Naive B cell (primary cell): ENCODE data around the gene PLCH2. TPM values are rescaled to one million over a fixed set of nuclear protein-coding genes. Genes with fewer than 3 reads are reported as not detected.

Experiments used
- ATAC-seq, 2 donors: fragments of 150-1000 bp; cut with Tn5 transposase; 2 replicates each; pipeline ENCODE4 v1.10.0; 2021; ENCODE audit warnings: low read depth in 2 of 2, mild to moderate bottlenecking in 2 of 2, moderate library complexity in 2 of 2
- DNase-seq: peaks from one replicate; pipeline ENCODE4 v3.0.0; 2022
- H3K27ac Mint-ChIP-seq, 6 donors: one replicate each; pipeline ENCODE4 v1.8.0; 2020 to 2022; ENCODE audit warnings: mild to moderate bottlenecking in 6 of 6, mixed read lengths in 6 of 6, moderate library complexity in 5 of 6, inconsistent platforms in 2 of 6
- H3K27me3 Mint-ChIP-seq, 3 donors: one replicate each; pipeline ENCODE4 v1.8.0; 2021 to 2022; ENCODE audit warnings: mixed read lengths in 3 of 3, mild to moderate bottlenecking in 1 of 3
- H3K36me3 Mint-ChIP-seq, 2 donors: one replicate each; pipeline ENCODE4 v1.8.0; 2020 to 2022; ENCODE audit warnings: mixed read lengths in 2 of 2, inconsistent platforms in 1 of 2, mild to moderate bottlenecking in 1 of 2
- H3K4me1 Mint-ChIP-seq, 3 donors: one replicate each; pipeline ENCODE4 v1.8.0; 2020 to 2022; ENCODE audit warnings: mixed read lengths in 3 of 3, inconsistent platforms in 1 of 3, mild to moderate bottlenecking in 1 of 3, moderate library complexity in 1 of 3
- H3K4me3 Mint-ChIP-seq, 8 donors: one replicate each; pipeline ENCODE4 v1.8.0; 2020 to 2022; ENCODE audit warnings: mild to moderate bottlenecking in 8 of 8, mixed read lengths in 8 of 8, moderate library complexity in 8 of 8, inconsistent platforms in 2 of 8
- H3K9me3 Mint-ChIP-seq, 7 donors: one replicate each; pipeline ENCODE4 v1.8.0; 2020 to 2022; ENCODE audit warnings: mixed read lengths in 7 of 7, mild to moderate bottlenecking in 5 of 7, inconsistent platforms in 2 of 7, moderate library complexity in 1 of 7
- polyA plus RNA-seq, 6 donors: library from polyadenylated mRNA; unstranded; fragments of 300-500 nt; fragmentation: Illumina TruSeq; gene quantifications; one replicate each; pipeline ENCODE4 v1.2.3, GENCODE V29; 2021; ENCODE audit warnings: low read depth in 6 of 6

Gene PLCH2
- polyA plus RNA-seq, 6 donors from 2014 or later = 0.94 to 2.5 (median 1.6) TPM

DNA sequence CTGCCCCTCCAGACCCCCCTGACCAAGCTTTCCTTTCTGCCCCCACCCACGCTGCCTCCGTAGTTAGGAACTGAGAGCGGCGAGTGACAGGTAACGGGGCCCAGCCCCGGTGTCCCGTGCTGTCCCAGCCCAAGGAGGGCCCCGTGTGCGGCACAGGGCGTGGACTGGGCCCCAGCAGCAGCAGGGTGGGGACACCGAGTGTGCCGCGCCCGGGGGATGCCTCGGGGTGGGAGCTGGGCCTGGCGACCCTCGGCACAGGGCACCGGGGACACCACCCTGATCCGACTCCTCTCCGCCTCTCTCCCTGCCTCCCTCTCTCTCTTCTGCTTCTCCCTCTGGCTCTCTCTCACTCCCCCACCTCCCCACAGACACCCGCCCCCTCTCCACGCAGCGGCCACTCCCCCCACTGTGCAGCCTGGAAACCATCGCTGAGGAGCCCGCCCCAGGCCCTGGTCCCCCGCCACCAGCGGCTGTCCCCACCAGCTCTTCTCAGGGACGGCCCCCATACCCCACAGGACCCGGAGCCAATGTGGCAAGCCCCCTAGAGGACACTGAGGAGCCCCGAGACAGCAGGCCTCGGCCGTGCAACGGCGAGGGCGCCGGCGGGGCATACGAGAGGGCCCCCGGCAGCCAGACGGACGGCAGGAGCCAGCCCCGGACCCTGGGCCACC lies 27.6 kb downstream of the PLCH2 start:
- ATAC-seq (no peak), DNase-seq (no peak)
- H3K36me3 Mint-ChIP-seq = no peaks in the 10 kb centered on the region
- no peak overlapping the region for H3K27ac Mint-ChIP-seq
- no peak overlapping the region for H3K4me3 Mint-ChIP-seq
- H3K9me3 Mint-ChIP-seq = no peaks in the 10 kb centered on the region
- no peaks in the 10 kb centered on the region for H3K27me3 Mint-ChIP-seq
- H3K4me1 Mint-ChIP-seq = peaks cover 11 to 26% (median 18%) of the 10 kb centered on the region in 3 donors

GRCh38 chr1:2504225-2504948 lies 28.3 kb downstream of the PLCH2 start:
- Mint-ChIP-seq H3K27me3 (no peaks in the 10 kb centered on the region), H3K4me3 (no peak overlapping the region), H3K4me1 (peaks cover 7 to 21% (median 14%) of the 10 kb centered on the region in 3 donors), H3K9me3 (no peaks in the 10 kb centered on the region), H3K36me3 (no peaks in the 10 kb centered on the region), H3K27ac (no peak overlapping the region)
- no peak for ATAC-seq
- no peak for DNase-seq

GRCh38 chr1:2504949-2505272 lies 28.8 kb downstream of the PLCH2 start:
- ATAC-seq = no peak
- Mint-ChIP-seq H3K36me3 (no peaks in the 10 kb centered on the region), H3K4me3 (no peak overlapping the region), H3K9me3 (no peaks in the 10 kb centered on the region), H3K27ac (no peak overlapping the region), H3K4me1 (peaks cover 6 to 18% (median 9%) of the 10 kb centered on the region in 3 donors), H3K27me3 (no peaks in the 10 kb centered on the region)
- no peak for DNase-seq

DNA sequence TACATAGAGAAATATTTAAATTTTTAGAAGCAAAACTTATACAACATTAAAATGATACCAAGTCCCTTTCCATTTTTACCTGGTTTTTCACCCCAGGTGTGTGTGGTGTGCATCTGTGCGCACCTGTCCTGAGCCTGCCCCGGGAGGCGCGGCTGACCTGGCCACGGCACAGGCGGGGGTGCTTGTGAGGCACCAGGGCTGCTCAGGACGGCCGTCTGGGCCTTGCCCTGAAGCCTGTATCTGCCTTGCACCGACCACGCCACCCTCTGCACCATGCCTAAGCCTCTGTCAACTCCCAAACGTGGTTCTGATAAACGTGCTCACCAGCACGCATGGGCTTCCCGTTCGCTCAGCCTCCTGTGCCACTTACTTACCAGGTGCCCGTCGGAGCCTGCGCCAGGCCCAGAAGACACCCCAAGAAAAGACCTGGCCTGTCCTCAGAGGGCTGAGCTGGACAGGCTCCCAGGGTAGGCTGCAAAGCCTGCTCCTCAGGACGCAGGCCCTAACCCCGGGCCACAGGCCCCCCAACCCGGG lies 29.4 kb downstream of the PLCH2 start:
- Mint-ChIP-seq H3K36me3 (no peaks in the 10 kb centered on the region), H3K4me1 (peaks cover under 1 to 12% (median 4%) of the 10 kb centered on the region in 3 donors), H3K9me3 (no peaks in the 10 kb centered on the region), H3K27me3 (no peaks in the 10 kb centered on the region), H3K27ac (peak overlapping the region in 2 of 6 donors; percentile 24 to 52), H3K4me3 (no peak overlapping the region)
- ATAC-seq (no peak), DNase-seq (no peak)

- DNase-seq (no peak), ATAC-seq (no peak)
- no peak overlapping the region for H3K4me3 Mint-ChIP-seq
- no peak overlapping the region for H3K27ac Mint-ChIP-seq
- no peaks in the 10 kb centered on the region for H3K36me3 Mint-ChIP-seq
- H3K27me3 Mint-ChIP-seq = no peaks in the 10 kb centered on the region
- H3K9me3 Mint-ChIP-seq = no peaks in the 10 kb centered on the region
- peaks cover 0 to 6% (median 0%) of the 10 kb centered on the region in 3 donors for H3K4me1 Mint-ChIP-seq
Observed at GRCh38 chr1:2506007-2506860, 30.1 kb downstream of the PLCH2 start.

DNA sequence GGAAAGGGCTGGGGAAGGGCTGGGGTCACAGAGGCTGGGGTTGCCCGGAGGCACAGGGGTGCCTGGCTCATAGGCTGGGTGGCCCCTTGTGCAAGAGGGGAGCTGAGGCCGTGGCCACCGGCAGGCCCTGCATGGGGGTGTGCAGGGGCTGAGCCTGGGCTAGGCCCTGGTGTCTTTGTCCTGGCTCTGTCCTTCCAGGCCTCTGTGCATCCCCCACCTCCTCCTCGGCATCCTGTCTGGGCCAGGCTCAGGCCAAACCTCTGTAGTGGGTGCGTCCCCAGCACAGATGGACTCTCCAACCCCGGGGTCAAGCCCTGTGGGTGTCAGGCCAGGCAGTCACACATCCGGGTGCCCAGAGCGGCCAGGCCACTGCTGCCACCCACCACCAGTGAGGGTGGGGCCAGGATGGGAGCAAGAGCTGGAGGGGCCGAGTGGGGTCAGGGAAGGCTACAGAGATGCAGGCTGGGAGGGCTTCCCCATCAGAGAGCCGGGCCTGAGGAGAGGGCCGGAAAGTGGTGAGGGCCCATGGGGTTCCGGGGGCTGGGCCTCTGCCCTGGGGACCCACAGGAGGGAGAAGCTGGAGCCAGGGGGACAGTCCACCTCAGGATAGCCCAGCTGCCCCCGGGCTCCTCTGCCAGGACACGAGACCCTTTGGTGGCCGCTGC lies 30.9 kb downstream of the PLCH2 start:
- H3K4me3 Mint-ChIP-seq = no peak overlapping the region

GRCh38 chr1:2507744-2508155 lies 31.7 kb downstream of the PLCH2 start:
- H3K27me3 Mint-ChIP-seq = no peaks in the 10 kb centered on the region
- H3K4me1 Mint-ChIP-seq = peaks cover 0 to 5% (median 0%) of the 10 kb centered on the region in 3 donors
- H3K36me3 Mint-ChIP-seq = no peaks in the 10 kb centered on the region
- no peak for ATAC-seq
- no peak for DNase-seq
- no peak overlapping the region for H3K4me3 Mint-ChIP-seq
- H3K9me3 Mint-ChIP-seq = no peaks in the 10 kb centered on the region
- H3K27ac Mint-ChIP-seq = no peak overlapping the region

More for the DNA sequence above, 30.9 kb downstream of the PLCH2 start:
- H3K27me3 Mint-ChIP-seq = no peaks in the 10 kb centered on the region
- H3K4me1 Mint-ChIP-seq = peaks cover 0 to 5% (median 0%) of the 10 kb centered on the region in 3 donors
- H3K27ac Mint-ChIP-seq = no peak overlapping the region
- no peaks in the 10 kb centered on the region for H3K9me3 Mint-ChIP-seq
- ATAC-seq (no peak), DNase-seq (no peak)
- no peaks in the 10 kb centered on the region for H3K36me3 Mint-ChIP-seq

GRCh38 chr1:2508180-2508579 lies 32.1 kb downstream of the PLCH2 start:
- no peak for DNase-seq
- H3K4me3 Mint-ChIP-seq = no peak overlapping the region
- no peaks in the 10 kb centered on the region for H3K27me3 Mint-ChIP-seq
- no peaks in the 10 kb centered on the region for H3K9me3 Mint-ChIP-seq
- no peak for ATAC-seq
- H3K36me3 Mint-ChIP-seq = no peaks in the 10 kb centered on the region
- H3K4me1 Mint-ChIP-seq = peaks cover 0 to 5% (median 0%) of the 10 kb centered on the region in 3 donors
- H3K27ac Mint-ChIP-seq = no peak overlapping the region

- H3K27me3 Mint-ChIP-seq = no peaks in the 10 kb centered on the region
Observed at GRCh38 chr1:2508751-2509150, 32.7 kb downstream of the PLCH2 start.

DNA sequence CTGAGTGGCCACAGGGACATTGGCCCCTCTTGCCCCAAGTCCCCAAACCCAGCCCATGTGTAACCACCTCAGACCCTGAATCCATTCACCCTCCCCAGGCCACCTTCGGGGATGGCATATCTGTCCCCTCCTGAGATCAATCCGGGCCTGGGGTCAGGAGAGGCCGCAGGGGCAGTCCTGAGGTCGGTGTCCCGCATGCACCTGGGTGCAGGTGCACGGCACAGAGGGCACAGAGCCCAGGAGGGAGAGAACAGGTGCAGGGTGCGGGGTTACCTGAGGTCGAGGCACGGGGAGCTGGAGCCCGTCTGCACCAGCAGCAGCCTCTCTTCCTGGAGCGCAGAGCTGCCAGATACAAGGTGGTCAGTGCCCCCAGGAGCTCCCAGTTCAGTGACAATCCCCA lies 33.5 kb downstream of the PLCH2 start:
- Mint-ChIP-seq H3K4me3 (no peak overlapping the region), H3K27ac (no peak overlapping the region), H3K27me3 (no peaks in the 10 kb centered on the region), H3K4me1 (no peaks in the 10 kb centered on the region), H3K9me3 (no peaks in the 10 kb centered on the region), H3K36me3 (no peaks in the 10 kb centered on the region)
- DNase-seq = no peak
- no peak for ATAC-seq

More at GRCh38 chr1:2508751-2509150, 32.7 kb downstream of the PLCH2 start:
- no peak overlapping the region for H3K27ac Mint-ChIP-seq
- H3K9me3 Mint-ChIP-seq = no peaks in the 10 kb centered on the region
- H3K4me3 Mint-ChIP-seq = no peak overlapping the region
- DNase-seq (no peak), ATAC-seq (no peak)
- no peaks in the 10 kb centered on the region for H3K36me3 Mint-ChIP-seq
- H3K4me1 Mint-ChIP-seq = peaks cover 0 to 5% (median 0%) of the 10 kb centered on the region in 3 donors

- ATAC-seq (no peak), DNase-seq (no peak)
- H3K9me3 Mint-ChIP-seq = no peaks in the 10 kb centered on the region
- no peak overlapping the region for H3K27ac Mint-ChIP-seq
- no peaks in the 10 kb centered on the region for H3K36me3 Mint-ChIP-seq
- no peak overlapping the region for H3K4me3 Mint-ChIP-seq
- no peaks in the 10 kb centered on the region for H3K4me1 Mint-ChIP-seq
- no peaks in the 10 kb centered on the region for H3K27me3 Mint-ChIP-seq
Observed at GRCh38 chr1:2510366-2511155, 34.5 kb downstream of the PLCH2 start.

GRCh38 chr1:2512862-2513421 lies 36.9 kb downstream of the PLCH2 start:
- Mint-ChIP-seq H3K4me1 (no peaks in the 10 kb centered on the region), H3K36me3 (no peaks in the 10 kb centered on the region), H3K9me3 (no peaks in the 10 kb centered on the region), H3K4me3 (no peak overlapping the region), H3K27me3 (no peaks in the 10 kb centered on the region), H3K27ac (peak overlapping the region in 1 of 6 donors; percentile 59)
- ATAC-seq (no peak), DNase-seq (no peak)
